B cell (primary cell): ENCODE measurements around the gene OR2Z1. TPM values are rescaled to one million over a fixed set of nuclear protein-coding genes. Genes with fewer than 3 reads are reported as not detected.

ENCODE experiments used
- ATAC-seq: fragments of 200-7000 bp; cut with Tn5 transposase; one replicate; pipeline ENCODE4 v1.10.0; 2021; ENCODE audit warnings: low read depth, mild to moderate bottlenecking, moderate number of reproducible peaks, moderate library complexity
- CTCF ChIA-PET: fragments of 350-600 bp; sonication (Branson Sonifier 250); formaldehyde crosslinking; loops from one replicate; lab custom pipeline; 2021; ENCODE audit warnings: antibody characterized with exemption, inconsistent platforms; lab: Charles Lee
- POLR2A ChIA-PET: fragments of 350-600 bp; sonication (Branson Sonifier 250); formaldehyde crosslinking; loops from one replicate; lab custom pipeline; 2021; ENCODE audit warnings: antibody characterized with exemption; lab: Charles Lee
- DNase-seq: peaks from one replicate; pipeline ENCODE4 v3.0.0; 2013
- H2AFZ ChIP-seq: 2 replicates; pipeline ENCODE4 v1.6.1; 2012; ENCODE audit warnings: mild to moderate bottlenecking, low read depth, low read length; ENCODE audit not compliant: insufficient read depth, poor library complexity, severe bottlenecking
- H3K27ac ChIP-seq, 2 donors: 1 replicate in 1 of 2; 2 replicates in 1 of 2; pipeline ENCODE4 v1.5.1; 2012 to 2013; ENCODE audit warnings: low read length in 2 of 2, mild to moderate bottlenecking in 2 of 2, moderate library complexity in 1 of 2
- H3K27me3 ChIP-seq, 4 experiments: fragments of 200-600 bp in 1 of 4; sonication (generic) in 1 of 4; replicated peaks in 1 of 4; 1 replicate in 2 of 4; 2 replicates in 2 of 4; pipeline versions ENCODE4 v1.6.1 to v1.7.0; 2013 to 2016; ENCODE audit warnings: low read length in 3 of 4, mild to moderate bottlenecking in 2 of 4, mixed read lengths in 1 of 4, moderate library complexity in 1 of 4; ENCODE audit not compliant: insufficient read depth in 4 of 4, control insufficient read depth in 3 of 4; ENCODE audit errors: control extremely low read depth in 1 of 4
- H3K36me3 ChIP-seq, 2 experiments: replicated peaks in 1 of 2; 1 replicate in 1 of 2; 2 replicates in 1 of 2; pipeline versions ENCODE4 v1.6.1 to v1.7.1; 2013; ENCODE audit warnings: low read length in 1 of 2; ENCODE audit not compliant: insufficient read depth in 2 of 2, control insufficient read depth in 1 of 2; ENCODE audit errors: control extremely low read depth in 1 of 2, extremely low read depth in 1 of 2
- H3K4me1 ChIP-seq, 2 donors: fragments of 200-600 bp in 1 of 2; sonication (generic) in 1 of 2; 1 replicate in 1 of 2; 2 replicates in 1 of 2; pipeline versions ENCODE4 v1.5.1 to v1.6.1; 2013 to 2017; ENCODE audit warnings: low read length in 2 of 2; ENCODE audit not compliant: control insufficient read depth in 2 of 2, insufficient read depth in 2 of 2
- H3K4me2 ChIP-seq: replicated peaks from 2 replicates; pipeline ENCODE3; 2012; ENCODE audit warnings: mild to moderate bottlenecking, low read depth, low read length; ENCODE audit not compliant: poor library complexity, severe bottlenecking
- H3K4me3 ChIP-seq, 5 experiments: fragments of 200-600 bp in 1 of 5; sonication (generic) in 1 of 5; 1 replicate in 3 of 5; 2 replicates in 2 of 5; pipeline versions ENCODE4 v1.5.1 to v1.7.0; 2011 to 2016; ENCODE audit warnings: low read length in 4 of 5, mild to moderate bottlenecking in 4 of 5, low read depth in 2 of 5, control low read depth in 1 of 5, moderate library complexity in 1 of 5; ENCODE audit not compliant: insufficient read depth in 1 of 5; ENCODE audit errors: control extremely low read depth in 1 of 5, extremely low read depth in 1 of 5
- H3K79me2 ChIP-seq: fragments of 200-600 bp; sonication (generic); one replicate; pipeline ENCODE4 v1.6.0; 2016; ENCODE audit warnings: low read length; ENCODE audit not compliant: control insufficient read depth, insufficient read depth
- H3K9ac ChIP-seq: fragments of 200-600 bp; sonication (generic); 2 replicates; pipeline ENCODE4 v1.6.1; 2017; ENCODE audit warnings: mild to moderate bottlenecking, low read length, moderate library complexity
- H3K9me3 ChIP-seq, 3 donors: one replicate each; pipeline versions ENCODE4 v1.6.1 to v1.7.1; 2013; ENCODE audit warnings: low read length in 2 of 3; ENCODE audit not compliant: control insufficient read depth in 2 of 3, insufficient read depth in 1 of 3; ENCODE audit errors: control extremely low read depth in 1 of 3
- H4K20me1 ChIP-seq: 2 replicates; pipeline ENCODE4 v1.6.0; 2012; ENCODE audit warnings: mild to moderate bottlenecking, low read length; ENCODE audit not compliant: insufficient read depth, control insufficient read depth, poor library complexity, severe bottlenecking
- H3K27ac Mint-ChIP-seq: one replicate; pipeline ENCODE4 v1.8.0; 2021; ENCODE audit warnings: mixed read lengths
- H3K27me3 Mint-ChIP-seq: one replicate; pipeline ENCODE4 v1.8.0; 2021; ENCODE audit warnings: mixed read lengths
- H3K4me1 Mint-ChIP-seq: one replicate; pipeline ENCODE4 v1.8.0; 2021; ENCODE audit warnings: mixed read lengths
- H3K4me3 Mint-ChIP-seq: one replicate; pipeline ENCODE4 v1.8.0; 2021; ENCODE audit warnings: mixed read lengths
- H3K9me3 Mint-ChIP-seq: one replicate; pipeline ENCODE4 v1.8.0; 2022; ENCODE audit warnings: mixed read lengths; ENCODE audit not compliant: insufficient read depth
- CTCF ChIP-seq: fragments of 200-600 bp; IDR thresholded peaks from one replicate; pipeline ENCODE4 v1.8.0; 2022; ENCODE audit warnings: antibody characterized with exemption, mild to moderate bottlenecking
- EZH2 ChIP-seq: IDR thresholded peaks from 2 replicates; pipeline ENCODE4 v1.6.1; 2012; ENCODE audit warnings: borderline replicate concordance, low read depth, mild to moderate bottlenecking, moderate library complexity, low read length; ENCODE audit not compliant: insufficient read depth, poor library complexity, severe bottlenecking
- WGBS: methylation state at CpG from one replicate; pipeline ENCODE4 v1.1.5; 2013; ENCODE audit warnings: missing lambda C conversion rate; ENCODE audit not compliant: insufficient coverage; 5-methylcytosine and 5-hydroxymethylcytosine counted together
- intact Hi-C: fragments of 100-400 bp; cut with micrococcal nuclease; formaldehyde crosslinking; loops from one replicate; pipeline ENCODE4 v1.10.0; 2022
- polyA plus RNA-seq: library from polyadenylated mRNA; depleted of rRNA; stranded (reverse); fragments of >200 nt; gene quantifications from 2 replicates; pipeline ENCODE4 v1.2.3, GENCODE V29; 2012
- total RNA-seq, 2 donors: library from RNA; stranded (reverse); fragments of 120-200 nt in 1 of 2; gene quantifications; 1 replicate in 1 of 2; 2 replicates in 1 of 2; pipeline versions ENCODE4 v1.2.3 to v1.2.4, GENCODE V29; 2013 to 2022

OR2Z1 gene
- total and polyA plus RNA-seq, 2 donors (not counting 1 experiment from before 2014, with no cell fraction given), result not detected

- TF ChIP-seq CTCF, result no peak
- TF ChIP-seq EZH2, result no peak
- no peaks in the 10 kb centered on the region for H3K4me1 Mint-ChIP-seq
- no peaks in the 10 kb centered on the region for H4K20me1 ChIP-seq
- no peak overlapping the region for H3K4me3 ChIP-seq
- H3K9me3 ChIP-seq, result peaks cover 0 to 10% (median 0%) of the 10 kb centered on the region in 3 donors
- no peak overlapping the region for H3K27ac ChIP-seq
- no peak overlapping the region for H3K27ac Mint-ChIP-seq
- H3K9me3 Mint-ChIP-seq, result peaks cover 5% of the 10 kb centered on the region
- H3K4me3 Mint-ChIP-seq, result no peak overlapping the region
- intact Hi-C loops, result no loop called here
- ATAC-seq (no peak), DNase-seq (no peak)
- H3K79me2 ChIP-seq, result no peaks in the 10 kb centered on the region
- no peaks in the 10 kb centered on the region for H3K36me3 ChIP-seq
- H2AFZ ChIP-seq, result no peak overlapping the region
- H3K27me3 Mint-ChIP-seq, result peaks cover 12% of the 10 kb centered on the region
- WGBS, result 100% methylated on average over 1 of the region's 5 CpGs
- peaks cover 0 to 7% (median 0%) of the 10 kb centered on the region in 4 experiments for H3K27me3 ChIP-seq
- no peak overlapping the region for H3K4me2 ChIP-seq
- CTCF ChIA-PET, result interaction anchor here (0.7 kb wide), 1 partner anchor 13 kb away, joined by 3 read pairs; no protein-coding TSS in a partner anchor
- no peak overlapping the region for H3K9ac ChIP-seq
- no peaks in the 10 kb centered on the region for H3K4me1 ChIP-seq
- POLR2A ChIA-PET, result no interaction called here
Observed at GRCh38 chr19:8680676-8681344, 40.6 kb upstream of the OR2Z1 start.

GRCh38 chr19:8681345-8682029, 39.9 kb upstream of the OR2Z1 start:
- Histone ChIP-seq H3K4me1 (no peaks in the 10 kb centered on the region), H3K9me3 (peaks cover 0 to 10% (median 0%) of the 10 kb centered on the region in 3 donors), H3K36me3 (no peaks in the 10 kb centered on the region), H3K4me2 (no peak overlapping the region), H3K27ac (no peak overlapping the region), H2AFZ (no peak overlapping the region), H3K4me3 (no peak overlapping the region), H3K79me2 (no peaks in the 10 kb centered on the region), H4K20me1 (no peaks in the 10 kb centered on the region), H3K9ac (no peak overlapping the region), H3K27me3 (peaks cover 0 to 7% (median 0%) of the 10 kb centered on the region in 4 experiments)
- no peak for TF ChIP-seq EZH2
- no peak for TF ChIP-seq CTCF
- POLR2A ChIA-PET, result no interaction called here
- Mint-ChIP-seq H3K27me3 (peaks cover 13% of the 10 kb centered on the region), H3K9me3 (peaks cover 5% of the 10 kb centered on the region), H3K4me3 (no peak overlapping the region), H3K27ac (no peak overlapping the region), H3K4me1 (no peaks in the 10 kb centered on the region)
- CTCF ChIA-PET, result interaction anchor here (0.7 kb wide), 1 partner anchor 12 kb away, joined by 3 read pairs; no protein-coding TSS in a partner anchor
- DNase-seq, result no peak
- intact Hi-C loops, result no loop called here
- 80% methylated on average over 1 of the region's 2 CpGs for WGBS
- ATAC-seq, result no peak
